ENCODE data around the gene SMYD3.
"Not testable (repeated sequence)": the region's sequence is repeated elsewhere in the genome, so short reads cannot be mapped to it uniquely, and the experiment has no call there.

Gene SMYD3

GRCh38 chr1:245752561-245752960 lies 754.5 kb downstream of the SMYD3 start:
- Histone ChIP-seq H3K4me3 (ENCODE audit: low read depth in 1 of 5, low read length in 5 of 5) (no peak overlapping the region), H3K27me3 (ENCODE audit: control insufficient read depth in 5 of 5, insufficient read depth in 4 of 5, low read length in 5 of 5) (no peaks in the 10 kb centered on the region), H3K27ac (ENCODE audit: low read depth, low read length) (no peak overlapping the region), H3K4me1 (ENCODE audit: control insufficient read depth in 5 of 5, insufficient read depth in 5 of 5, low read length in 5 of 5) (peaks cover 0 to 3% (median 0%) of the 10 kb centered on the region in 5 donors), H3K36me3 (ENCODE audit: control insufficient read depth in 5 of 5, insufficient read depth in 5 of 5, low read length in 5 of 5) (peaks cover 0 to 5% (median 3%) of the 10 kb centered on the region in 5 donors), H3K9ac (ENCODE audit: low read length in 5 of 5) (no peak overlapping the region), H3K9me3 (ENCODE audit: control insufficient read depth in 5 of 5, low read length in 5 of 5) (peaks cover 3 to 19% (median 10%) of the 10 kb centered on the region in 5 donors)

- no peaks in the 10 kb centered on the region for H3K27me3 ChIP-seq (ENCODE audit: control insufficient read depth in 5 of 5, insufficient read depth in 4 of 5, low read length in 5 of 5)
- peaks cover 3 to 19% (median 8%) of the 10 kb centered on the region in 5 donors for H3K9me3 ChIP-seq (ENCODE audit: control insufficient read depth in 5 of 5, low read length in 5 of 5)
- peaks cover 0 to 5% (median 3%) of the 10 kb centered on the region in 5 donors for H3K36me3 ChIP-seq (ENCODE audit: control insufficient read depth in 5 of 5, insufficient read depth in 5 of 5, low read length in 5 of 5)
- H3K9ac ChIP-seq (ENCODE audit: low read length in 5 of 5) = no peak overlapping the region
- peaks cover 0 to 3% (median 0%) of the 10 kb centered on the region in 5 donors for H3K4me1 ChIP-seq (ENCODE audit: control insufficient read depth in 5 of 5, insufficient read depth in 5 of 5, low read length in 5 of 5)
- no peak overlapping the region for H3K27ac ChIP-seq (ENCODE audit: low read depth, low read length)
- no peak overlapping the region for H3K4me3 ChIP-seq (ENCODE audit: low read depth in 1 of 5, low read length in 5 of 5)
Observed at GRCh38 chr1:245751726-245752470, 755.2 kb downstream of the SMYD3 start.

- H3K27me3 ChIP-seq (ENCODE audit: control insufficient read depth in 5 of 5, insufficient read depth in 4 of 5, low read length in 5 of 5) = no peaks in the 10 kb centered on the region
- peaks cover 3 to 19% (median 10%) of the 10 kb centered on the region in 5 donors for H3K9me3 ChIP-seq (ENCODE audit: control insufficient read depth in 5 of 5, low read length in 5 of 5)
- H3K27ac ChIP-seq (ENCODE audit: low read depth, low read length) = no peak overlapping the region
- H3K4me3 ChIP-seq (ENCODE audit: low read depth in 1 of 5, low read length in 5 of 5) = no peak overlapping the region
- no peak overlapping the region for H3K9ac ChIP-seq (ENCODE audit: low read length in 5 of 5)
- H3K4me1 ChIP-seq (ENCODE audit: control insufficient read depth in 5 of 5, insufficient read depth in 5 of 5, low read length in 5 of 5) = peaks cover 0 to 3% (median 0%) of the 10 kb centered on the region in 5 donors
- peaks cover 0 to 5% (median 3%) of the 10 kb centered on the region in 5 donors for H3K36me3 ChIP-seq (ENCODE audit: control insufficient read depth in 5 of 5, insufficient read depth in 5 of 5, low read length in 5 of 5)
Observed at GRCh38 chr1:245751116-245751515, 756.0 kb downstream of the SMYD3 start.

- H3K36me3 ChIP-seq (ENCODE audit: control insufficient read depth in 5 of 5, insufficient read depth in 5 of 5, low read length in 5 of 5) = peaks cover 0 to 5% (median 3%) of the 10 kb centered on the region in 5 donors
- H3K9ac ChIP-seq (ENCODE audit: low read length in 5 of 5) = no peak overlapping the region
- H3K9me3 ChIP-seq (ENCODE audit: control insufficient read depth in 5 of 5, low read length in 5 of 5) = peaks cover under 1 to 16% (median 8%) of the 10 kb centered on the region in 5 donors
- H3K27me3 ChIP-seq (ENCODE audit: control insufficient read depth in 5 of 5, insufficient read depth in 4 of 5, low read length in 5 of 5) = no peaks in the 10 kb centered on the region
- peaks cover 0 to 3% (median 0%) of the 10 kb centered on the region in 5 donors for H3K4me1 ChIP-seq (ENCODE audit: control insufficient read depth in 5 of 5, insufficient read depth in 5 of 5, low read length in 5 of 5)
- no peak overlapping the region for H3K4me3 ChIP-seq (ENCODE audit: low read depth in 1 of 5, low read length in 5 of 5)
- no peak overlapping the region for H3K27ac ChIP-seq (ENCODE audit: low read depth, low read length)
Observed at GRCh38 chr1:245750261-245750660, 756.8 kb downstream of the SMYD3 start.

GRCh38 chr1:245749053-245749452 lies 758.0 kb downstream of the SMYD3 start:
- Histone ChIP-seq H3K9me3 (ENCODE audit: control insufficient read depth in 5 of 5, low read length in 5 of 5) (peaks cover 0 to 14% (median 6%) of the 10 kb centered on the region in 5 donors), H3K27ac (ENCODE audit: low read depth, low read length) (no peak overlapping the region), H3K9ac (ENCODE audit: low read length in 5 of 5) (no peak overlapping the region), H3K27me3 (ENCODE audit: control insufficient read depth in 5 of 5, insufficient read depth in 4 of 5, low read length in 5 of 5) (no peaks in the 10 kb centered on the region), H3K4me1 (ENCODE audit: control insufficient read depth in 5 of 5, insufficient read depth in 5 of 5, low read length in 5 of 5) (peaks cover 0 to 3% (median 0%) of the 10 kb centered on the region in 5 donors), H3K4me3 (ENCODE audit: low read depth in 1 of 5, low read length in 5 of 5) (no peak overlapping the region), H3K36me3 (ENCODE audit: control insufficient read depth in 5 of 5, insufficient read depth in 5 of 5, low read length in 5 of 5) (peaks cover 0 to 5% (median 3%) of the 10 kb centered on the region in 5 donors)

- Histone ChIP-seq H3K4me3 (ENCODE audit: low read depth in 1 of 5, low read length in 5 of 5) (no peak overlapping the region), H3K9me3 (ENCODE audit: control insufficient read depth in 5 of 5, low read length in 5 of 5) (peaks cover 0 to 14% (median 6%) of the 10 kb centered on the region in 5 donors), H3K9ac (ENCODE audit: low read length in 5 of 5) (no peak overlapping the region), H3K27me3 (ENCODE audit: control insufficient read depth in 5 of 5, insufficient read depth in 4 of 5, low read length in 5 of 5) (no peaks in the 10 kb centered on the region), H3K27ac (ENCODE audit: low read depth, low read length) (no peak overlapping the region), H3K36me3 (ENCODE audit: control insufficient read depth in 5 of 5, insufficient read depth in 5 of 5, low read length in 5 of 5) (peaks cover 0 to 5% (median 3%) of the 10 kb centered on the region in 5 donors), H3K4me1 (ENCODE audit: control insufficient read depth in 5 of 5, insufficient read depth in 5 of 5, low read length in 5 of 5) (peaks cover 0 to 3% (median 0%) of the 10 kb centered on the region in 5 donors)
Observed at GRCh38 chr1:245748646-245749045, 758.4 kb downstream of the SMYD3 start.

GRCh38 chr1:245748240-245748639 lies 758.8 kb downstream of the SMYD3 start:
- H3K9me3 ChIP-seq (ENCODE audit: control insufficient read depth in 5 of 5, low read length in 5 of 5) = peaks cover 0 to 14% (median 6%) of the 10 kb centered on the region in 5 donors
- H3K4me1 ChIP-seq (ENCODE audit: control insufficient read depth in 5 of 5, insufficient read depth in 5 of 5, low read length in 5 of 5) = peaks cover 0 to 3% (median 0%) of the 10 kb centered on the region in 5 donors
- H3K4me3 ChIP-seq (ENCODE audit: low read depth in 1 of 5, low read length in 5 of 5) = no peak overlapping the region
- H3K36me3 ChIP-seq (ENCODE audit: control insufficient read depth in 5 of 5, insufficient read depth in 5 of 5, low read length in 5 of 5) = peaks cover 0 to 5% (median 3%) of the 10 kb centered on the region in 5 donors
- no peak overlapping the region for H3K9ac ChIP-seq (ENCODE audit: low read length in 5 of 5)
- H3K27me3 ChIP-seq (ENCODE audit: control insufficient read depth in 5 of 5, insufficient read depth in 4 of 5, low read length in 5 of 5) = no peaks in the 10 kb centered on the region
- H3K27ac ChIP-seq (ENCODE audit: low read depth, low read length) = no peak overlapping the region

GRCh38 chr1:245742896-245743295 lies 764.2 kb downstream of the SMYD3 start:
- H3K4me3 ChIP-seq (ENCODE audit: low read depth in 1 of 5, low read length in 5 of 5) = no peak overlapping the region
- no peaks in the 10 kb centered on the region for H3K4me1 ChIP-seq (ENCODE audit: control insufficient read depth in 5 of 5, insufficient read depth in 5 of 5, low read length in 5 of 5)
- no peak overlapping the region for H3K9ac ChIP-seq (ENCODE audit: low read length in 5 of 5)
- peaks cover 0 to 2% (median 0%) of the 10 kb centered on the region in 5 donors for H3K36me3 ChIP-seq (ENCODE audit: control insufficient read depth in 5 of 5, insufficient read depth in 5 of 5, low read length in 5 of 5)
- H3K27ac ChIP-seq (ENCODE audit: low read depth, low read length) = no peak overlapping the region
- peaks cover 0 to 4% (median 1%) of the 10 kb centered on the region in 5 donors for H3K9me3 ChIP-seq (ENCODE audit: control insufficient read depth in 5 of 5, low read length in 5 of 5)
- H3K27me3 ChIP-seq (ENCODE audit: control insufficient read depth in 5 of 5, insufficient read depth in 4 of 5, low read length in 5 of 5) = no peaks in the 10 kb centered on the region

- not testable (repeated sequence) for H3K9me3 ChIP-seq (ENCODE audit: control insufficient read depth in 5 of 5, low read length in 5 of 5); H3K36me3 ChIP-seq (ENCODE audit: control insufficient read depth in 5 of 5, insufficient read depth in 5 of 5, low read length in 5 of 5); H3K27ac ChIP-seq (ENCODE audit: low read depth, low read length); H3K27me3 ChIP-seq (ENCODE audit: control insufficient read depth in 5 of 5, insufficient read depth in 4 of 5, low read length in 5 of 5); H3K4me1 ChIP-seq (ENCODE audit: control insufficient read depth in 5 of 5, insufficient read depth in 5 of 5, low read length in 5 of 5); H3K9ac ChIP-seq (ENCODE audit: low read length in 5 of 5); H3K4me3 ChIP-seq (ENCODE audit: low read depth in 1 of 5, low read length in 5 of 5)
Observed at GRCh38 chr1:245740336-245740735, 766.7 kb downstream of the SMYD3 start.

GRCh38 chr1:245730801-245731200 lies 776.3 kb downstream of the SMYD3 start:
- Histone ChIP-seq H3K4me3 (ENCODE audit: low read depth in 1 of 5, low read length in 5 of 5) (no peak overlapping the region), H3K36me3 (ENCODE audit: control insufficient read depth in 5 of 5, insufficient read depth in 5 of 5, low read length in 5 of 5) (no peaks in the 10 kb centered on the region), H3K9me3 (ENCODE audit: control insufficient read depth in 5 of 5, low read length in 5 of 5) (peaks cover 0 to 16% (median 3%) of the 10 kb centered on the region in 5 donors), H3K4me1 (ENCODE audit: control insufficient read depth in 5 of 5, insufficient read depth in 5 of 5, low read length in 5 of 5) (no peaks in the 10 kb centered on the region), H3K27me3 (ENCODE audit: control insufficient read depth in 5 of 5, insufficient read depth in 4 of 5, low read length in 5 of 5) (no peaks in the 10 kb centered on the region), H3K9ac (ENCODE audit: low read length in 5 of 5) (no peak overlapping the region), H3K27ac (ENCODE audit: low read depth, low read length) (no peak overlapping the region)
